ENCODE measurements around the gene DLGAP5.

DNA sequence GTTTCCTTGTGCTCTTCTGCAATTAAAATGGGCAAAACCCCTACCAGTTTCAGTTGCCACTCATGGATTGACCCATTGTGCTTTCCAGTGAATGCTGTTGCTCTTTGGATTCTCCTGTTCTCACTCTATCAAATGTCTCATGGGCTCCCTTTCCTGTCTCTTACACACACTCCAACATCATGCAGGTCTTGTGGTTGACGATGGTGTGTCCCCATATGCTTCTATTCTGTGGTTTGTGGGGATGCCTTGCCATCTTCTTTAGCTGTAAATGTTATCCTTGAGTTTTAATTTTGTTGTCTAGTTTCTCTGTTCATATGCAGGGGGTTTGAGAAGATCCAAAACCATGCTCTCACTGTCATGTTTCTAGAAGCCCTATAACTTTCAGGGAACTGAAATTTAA lies 47.9 kb upstream of the DLGAP5 start:
- TF ChIP-seq, protein P1, sequence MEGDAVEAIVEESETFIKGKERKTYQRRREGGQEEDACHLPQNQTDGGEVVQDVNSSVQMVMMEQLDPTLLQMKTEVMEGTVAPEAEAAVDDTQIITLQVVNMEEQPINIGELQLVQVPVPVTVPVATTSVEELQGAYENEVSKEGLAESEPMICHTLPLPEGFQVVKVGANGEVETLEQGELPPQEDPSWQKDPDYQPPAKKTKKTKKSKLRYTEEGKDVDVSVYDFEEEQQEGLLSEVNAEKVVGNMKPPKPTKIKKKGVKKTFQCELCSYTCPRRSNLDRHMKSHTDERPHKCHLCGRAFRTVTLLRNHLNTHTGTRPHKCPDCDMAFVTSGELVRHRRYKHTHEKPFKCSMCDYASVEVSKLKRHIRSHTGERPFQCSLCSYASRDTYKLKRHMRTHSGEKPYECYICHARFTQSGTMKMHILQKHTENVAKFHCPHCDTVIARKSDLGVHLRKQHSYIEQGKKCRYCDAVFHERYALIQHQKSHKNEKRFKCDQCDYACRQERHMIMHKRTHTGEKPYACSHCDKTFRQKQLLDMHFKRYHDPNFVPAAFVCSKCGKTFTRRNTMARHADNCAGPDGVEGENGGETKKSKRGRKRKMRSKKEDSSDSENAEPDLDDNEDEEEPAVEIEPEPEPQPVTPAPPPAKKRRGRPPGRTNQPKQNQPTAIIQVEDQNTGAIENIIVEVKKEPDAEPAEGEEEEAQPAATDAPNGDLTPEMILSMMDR (IDR thresholded peaks at IDR 0.05; ENCODE audit: low read length): no peak
- TF ChIP-seq EZH2phosphoT487 (IDR thresholded peaks at IDR 0.05; ENCODE audit: low read length): no peak
- TF ChIP-seq EZH2 (optimal IDR thresholded peaks at IDR 0.05; ENCODE audit: low read depth, low read length): no peak
